ENCODE measurements around the gene IGSF21.

Gene IGSF21

GRCh38 chr1:18175530-18176377, 68.2 kb downstream of the IGSF21 start:
- Histone ChIP-seq H3K79me2 (no peaks in the 10 kb centered on the region), H3K4me3 (ENCODE audit: low read depth, low read length) (no peak overlapping the region), H3K27ac (no peak overlapping the region), H3K9me3 (ENCODE audit: control insufficient read depth, low read length) (no peaks in the 10 kb centered on the region), H2AFZ (no peak overlapping the region), H3K4me2 (ENCODE audit: low read length) (no peak overlapping the region), H3K27me3 (ENCODE audit: control insufficient read depth, insufficient read depth, low read length) (no peaks in the 10 kb centered on the region), H3K9ac (no peak overlapping the region), H3K36me3 (ENCODE audit: control insufficient read depth, insufficient read depth, low read length) (no peaks in the 10 kb centered on the region), H3K4me1 (no peaks in the 10 kb centered on the region)
- TF ChIP-seq, protein P1, sequence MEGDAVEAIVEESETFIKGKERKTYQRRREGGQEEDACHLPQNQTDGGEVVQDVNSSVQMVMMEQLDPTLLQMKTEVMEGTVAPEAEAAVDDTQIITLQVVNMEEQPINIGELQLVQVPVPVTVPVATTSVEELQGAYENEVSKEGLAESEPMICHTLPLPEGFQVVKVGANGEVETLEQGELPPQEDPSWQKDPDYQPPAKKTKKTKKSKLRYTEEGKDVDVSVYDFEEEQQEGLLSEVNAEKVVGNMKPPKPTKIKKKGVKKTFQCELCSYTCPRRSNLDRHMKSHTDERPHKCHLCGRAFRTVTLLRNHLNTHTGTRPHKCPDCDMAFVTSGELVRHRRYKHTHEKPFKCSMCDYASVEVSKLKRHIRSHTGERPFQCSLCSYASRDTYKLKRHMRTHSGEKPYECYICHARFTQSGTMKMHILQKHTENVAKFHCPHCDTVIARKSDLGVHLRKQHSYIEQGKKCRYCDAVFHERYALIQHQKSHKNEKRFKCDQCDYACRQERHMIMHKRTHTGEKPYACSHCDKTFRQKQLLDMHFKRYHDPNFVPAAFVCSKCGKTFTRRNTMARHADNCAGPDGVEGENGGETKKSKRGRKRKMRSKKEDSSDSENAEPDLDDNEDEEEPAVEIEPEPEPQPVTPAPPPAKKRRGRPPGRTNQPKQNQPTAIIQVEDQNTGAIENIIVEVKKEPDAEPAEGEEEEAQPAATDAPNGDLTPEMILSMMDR (IDR thresholded peaks at IDR 0.05) = no peak

- no peaks in the 10 kb centered on the region for H3K27me3 ChIP-seq (ENCODE audit: control insufficient read depth, insufficient read depth, low read length)
These were observed 69.0 kb downstream of the IGSF21 start for GRCh38 chr1:18176619-18177018.

DNA sequence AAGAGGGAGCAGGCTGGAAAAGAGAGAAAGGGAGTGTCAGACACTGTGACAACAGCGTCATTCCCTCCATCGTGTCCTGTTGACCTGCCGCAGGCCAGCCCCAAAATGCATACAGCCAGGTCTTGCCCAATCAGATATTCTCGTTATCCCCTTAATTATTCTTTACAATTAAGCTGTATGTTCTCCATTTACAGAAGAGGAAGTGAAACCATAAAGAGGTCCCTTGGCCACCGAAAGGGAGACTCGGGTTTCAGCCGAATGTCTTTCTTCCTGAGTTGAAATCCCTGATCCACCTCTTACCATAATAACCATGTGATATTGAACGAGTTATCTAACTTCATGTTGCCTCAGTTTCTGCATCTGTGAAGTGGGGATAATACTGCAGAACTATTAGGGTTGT, 70.5 kb downstream of the IGSF21 start:
- no peaks in the 10 kb centered on the region for H3K9me3 ChIP-seq (ENCODE audit: control insufficient read depth, low read length)

More at GRCh38 chr1:18176619-18177018, 69.0 kb downstream of the IGSF21 start:
- no peaks in the 10 kb centered on the region for H3K36me3 ChIP-seq (ENCODE audit: control insufficient read depth, insufficient read depth, low read length)
- H2AFZ ChIP-seq = no peak overlapping the region
- no peak overlapping the region for H3K4me3 ChIP-seq (ENCODE audit: low read depth, low read length)
- TF ChIP-seq, protein P1 (IDR thresholded peaks at IDR 0.05) = no peak
- H3K9ac ChIP-seq = no peak overlapping the region
- H3K27ac ChIP-seq = no peak overlapping the region
- no peaks in the 10 kb centered on the region for H3K79me2 ChIP-seq
- no peaks in the 10 kb centered on the region for H3K9me3 ChIP-seq (ENCODE audit: control insufficient read depth, low read length)
- no peaks in the 10 kb centered on the region for H3K4me1 ChIP-seq
- no peak overlapping the region for H3K4me2 ChIP-seq (ENCODE audit: low read length)

GRCh38 chr1:18179009-18179408, 71.4 kb downstream of the IGSF21 start:
- Histone ChIP-seq H3K9me3 (ENCODE audit: control insufficient read depth, low read length) (no peaks in the 10 kb centered on the region), H3K4me3 (ENCODE audit: low read depth, low read length) (no peak overlapping the region), H3K4me1 (no peaks in the 10 kb centered on the region), H3K9ac (no peak overlapping the region), H2AFZ (no peak overlapping the region), H3K27ac (no peak overlapping the region), H3K79me2 (no peaks in the 10 kb centered on the region), H3K4me2 (ENCODE audit: low read length) (no peak overlapping the region), H3K36me3 (ENCODE audit: control insufficient read depth, insufficient read depth, low read length) (no peaks in the 10 kb centered on the region), H3K27me3 (ENCODE audit: control insufficient read depth, insufficient read depth, low read length) (no peaks in the 10 kb centered on the region)
- TF ChIP-seq, protein P1 (IDR thresholded peaks at IDR 0.05) = no peak

More for the DNA sequence above, 70.5 kb downstream of the IGSF21 start:
- no peaks in the 10 kb centered on the region for H3K27me3 ChIP-seq (ENCODE audit: control insufficient read depth, insufficient read depth, low read length)
- H3K36me3 ChIP-seq (ENCODE audit: control insufficient read depth, insufficient read depth, low read length) = no peaks in the 10 kb centered on the region
- H3K79me2 ChIP-seq = no peaks in the 10 kb centered on the region
- no peaks in the 10 kb centered on the region for H3K4me1 ChIP-seq
- TF ChIP-seq, protein P1 (IDR thresholded peaks at IDR 0.05) = no peak
- no peak overlapping the region for H3K4me2 ChIP-seq (ENCODE audit: low read length)
- no peak overlapping the region for H3K4me3 ChIP-seq (ENCODE audit: low read depth, low read length)
- H3K9ac ChIP-seq = no peak overlapping the region
- no peak overlapping the region for H2AFZ ChIP-seq
- no peak overlapping the region for H3K27ac ChIP-seq
